BE2C (cell line): ENCODE results near the gene SLC30A3.

Source experiments
- DNase-seq: peaks from one replicate; pipeline ENCODE4 v3.0.0-alpha.2; 2020
- H3K27me3 ChIP-seq: fragments of 250-450 bp; sonication (Bioruptor Pico); 2 replicates; pipeline ENCODE4 v1.5.1; 2020; ENCODE audit warnings: mild to moderate bottlenecking
- H3K36me3 ChIP-seq: fragments of 250-450 bp; sonication (Bioruptor Pico); 2 replicates; pipeline ENCODE4 v1.5.1; 2020; ENCODE audit warnings: mild to moderate bottlenecking
- H3K4me1 ChIP-seq: fragments of 250-450 bp; sonication (Bioruptor Pico); 2 replicates; pipeline ENCODE4 v1.5.1; 2020
- H3K4me3 ChIP-seq: 2 replicates; pipeline ENCODE4 v1.5.1; 2011; ENCODE audit warnings: low read depth, low read length
- H3K9me3 ChIP-seq: fragments of 250-450 bp; sonication (Bioruptor Pico); 2 replicates; pipeline ENCODE4 v1.5.1; 2020
- TF ChIP-seq, protein P1 (sequence below): IDR thresholded peaks from 2 replicates; pipeline ENCODE4 v1.5.1; 2012; ENCODE audit warnings: mild to moderate bottlenecking, low read depth, low read length

SLC30A3 gene

DNA sequence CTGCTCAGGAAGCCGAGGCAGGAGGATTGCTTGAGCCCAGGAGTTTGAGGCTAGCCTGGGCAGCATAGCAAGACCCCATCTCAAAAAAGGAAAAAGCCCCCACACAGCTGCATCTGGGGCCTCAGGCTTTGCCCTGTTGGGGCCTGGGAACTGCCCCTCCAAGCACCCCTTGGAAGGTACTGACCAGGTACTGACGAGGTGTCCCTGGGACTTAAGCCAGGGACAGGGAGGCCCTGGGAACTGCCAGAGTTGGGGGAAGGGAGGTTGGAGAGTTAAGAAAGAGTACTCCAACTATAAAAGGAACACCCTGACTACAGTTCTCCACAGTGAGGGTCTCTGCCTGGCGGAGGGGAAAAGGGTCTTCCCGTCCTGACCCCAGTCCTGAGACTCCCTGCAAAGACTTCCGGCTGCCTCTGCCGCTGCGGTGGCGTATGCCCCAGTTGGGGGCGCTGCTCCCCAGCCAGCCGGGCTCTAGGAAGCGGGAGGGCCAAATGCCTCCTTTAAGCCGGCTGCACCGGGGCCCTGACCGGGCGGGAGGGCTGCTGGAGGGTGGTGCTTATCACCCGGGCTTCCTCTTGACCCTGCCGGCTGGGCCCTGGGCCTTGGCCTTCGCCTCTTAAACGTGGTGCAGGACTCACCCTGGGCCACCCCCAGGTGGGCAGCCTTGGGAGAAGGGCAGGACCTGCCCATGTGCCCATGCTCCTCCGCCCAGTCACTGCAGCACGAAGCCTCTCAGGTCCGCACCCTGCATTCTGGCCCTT is 12.8 kb downstream of the SLC30A3 start:
- TF ChIP-seq, protein P1, sequence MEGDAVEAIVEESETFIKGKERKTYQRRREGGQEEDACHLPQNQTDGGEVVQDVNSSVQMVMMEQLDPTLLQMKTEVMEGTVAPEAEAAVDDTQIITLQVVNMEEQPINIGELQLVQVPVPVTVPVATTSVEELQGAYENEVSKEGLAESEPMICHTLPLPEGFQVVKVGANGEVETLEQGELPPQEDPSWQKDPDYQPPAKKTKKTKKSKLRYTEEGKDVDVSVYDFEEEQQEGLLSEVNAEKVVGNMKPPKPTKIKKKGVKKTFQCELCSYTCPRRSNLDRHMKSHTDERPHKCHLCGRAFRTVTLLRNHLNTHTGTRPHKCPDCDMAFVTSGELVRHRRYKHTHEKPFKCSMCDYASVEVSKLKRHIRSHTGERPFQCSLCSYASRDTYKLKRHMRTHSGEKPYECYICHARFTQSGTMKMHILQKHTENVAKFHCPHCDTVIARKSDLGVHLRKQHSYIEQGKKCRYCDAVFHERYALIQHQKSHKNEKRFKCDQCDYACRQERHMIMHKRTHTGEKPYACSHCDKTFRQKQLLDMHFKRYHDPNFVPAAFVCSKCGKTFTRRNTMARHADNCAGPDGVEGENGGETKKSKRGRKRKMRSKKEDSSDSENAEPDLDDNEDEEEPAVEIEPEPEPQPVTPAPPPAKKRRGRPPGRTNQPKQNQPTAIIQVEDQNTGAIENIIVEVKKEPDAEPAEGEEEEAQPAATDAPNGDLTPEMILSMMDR, result peak; percentile 87
- peak; percentile 86 for DNase-seq
- Histone ChIP-seq H3K4me3 (no peak overlapping the region), H3K27me3 (no peaks in the 10 kb centered on the region), H3K9me3 (no peaks in the 10 kb centered on the region), H3K4me1 (peaks cover 6% of the 10 kb centered on the region; the same call in 1 of the 2 replicates), H3K36me3 (no peaks in the 10 kb centered on the region)

DNA sequence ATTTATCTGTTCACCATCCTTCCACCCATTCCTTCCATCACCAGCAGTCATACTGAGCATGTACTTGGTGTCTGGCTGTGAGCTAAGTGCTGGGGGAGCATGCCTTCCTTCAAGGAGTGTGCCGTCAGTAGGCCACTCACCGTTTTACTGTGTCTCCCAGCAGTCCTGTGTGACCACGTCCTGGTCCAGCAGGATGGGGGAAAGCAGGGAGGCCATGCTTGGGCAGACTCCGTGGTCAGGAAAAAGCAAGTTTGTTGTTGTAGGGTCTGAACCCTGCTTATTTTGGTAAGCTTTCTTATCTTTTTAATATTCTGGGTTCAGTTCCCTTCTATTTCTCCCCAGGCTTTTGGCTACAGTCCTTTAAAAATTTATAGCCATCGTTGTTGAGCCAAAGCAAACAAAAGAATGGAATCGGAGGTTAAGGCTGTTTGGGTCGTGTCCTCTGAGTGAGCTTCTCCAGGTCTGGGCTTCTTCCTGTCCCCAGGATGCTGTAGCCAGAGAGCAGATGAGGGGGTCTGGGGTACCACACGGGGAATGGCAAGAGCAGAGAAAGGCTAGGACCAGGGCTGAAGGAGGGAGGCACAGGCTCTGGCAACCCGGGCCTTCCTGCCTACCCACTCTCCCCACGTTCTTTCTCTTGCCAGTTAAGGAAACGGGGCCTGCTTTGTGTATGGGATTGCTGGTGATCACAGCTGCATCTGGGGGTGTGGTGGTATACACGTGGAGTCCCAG is 13.5 kb downstream of the SLC30A3 start:
- TF ChIP-seq, protein P1, result no peak
- Histone ChIP-seq H3K4me3 (no peak overlapping the region), H3K4me1 (no peaks in the 10 kb centered on the region), H3K36me3 (peaks cover 5% of the 10 kb centered on the region), H3K27me3 (no peaks in the 10 kb centered on the region), H3K9me3 (no peaks in the 10 kb centered on the region)
- no peak for DNase-seq

DNA sequence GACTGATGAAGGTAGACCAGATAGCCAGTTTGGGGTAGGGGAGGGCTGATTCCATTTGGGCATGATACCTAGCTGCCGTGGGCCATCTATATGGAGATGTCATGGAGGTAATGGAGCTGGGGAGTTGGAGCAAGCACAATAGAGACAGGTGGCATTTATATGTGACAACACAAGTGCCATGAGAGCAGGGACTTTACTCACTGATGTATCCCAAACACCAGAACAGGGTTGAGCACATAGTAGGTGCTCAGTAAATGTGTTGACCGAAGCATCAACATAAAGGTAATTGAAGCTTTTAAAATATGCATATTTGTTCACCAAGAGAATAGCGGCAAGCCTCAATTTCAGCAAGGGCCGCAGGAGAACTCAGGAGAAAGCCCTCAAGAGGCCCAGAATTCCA is 15.0 kb downstream of the SLC30A3 start:
- no peaks in the 10 kb centered on the region for H3K27me3 ChIP-seq
- no peaks in the 10 kb centered on the region for H3K9me3 ChIP-seq
- no peaks in the 10 kb centered on the region for H3K4me1 ChIP-seq
- peaks cover 19% of the 10 kb centered on the region for H3K36me3 ChIP-seq
- no peak for DNase-seq
- TF ChIP-seq, protein P1, result no peak
- no peak overlapping the region for H3K4me3 ChIP-seq

DNA sequence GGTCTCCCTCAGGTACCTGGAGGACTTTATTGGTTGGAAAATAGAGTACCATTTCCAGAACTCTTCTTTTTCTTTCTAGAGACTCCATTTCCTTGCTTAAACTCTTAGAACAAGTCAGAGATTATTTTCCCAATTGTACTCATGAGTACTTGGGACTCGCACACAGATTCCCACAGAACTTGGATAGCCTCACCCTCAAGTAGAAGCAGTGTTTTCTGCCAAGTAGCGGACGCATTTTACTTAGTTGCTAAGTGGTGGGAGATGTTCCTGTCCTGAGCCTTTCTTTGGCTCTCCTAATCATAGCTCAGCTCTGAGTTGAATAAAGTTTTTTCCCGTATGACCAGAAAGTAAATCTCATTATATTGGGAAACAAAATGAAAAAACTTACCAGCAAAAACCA is 17.2 kb downstream of the SLC30A3 start:
- Histone ChIP-seq H3K4me1 (no peaks in the 10 kb centered on the region), H3K9me3 (no peaks in the 10 kb centered on the region), H3K36me3 (peaks cover 42% of the 10 kb centered on the region), H3K4me3 (no peak overlapping the region), H3K27me3 (no peaks in the 10 kb centered on the region)
- no peak for DNase-seq
- TF ChIP-seq, protein P1, result no peak

DNA sequence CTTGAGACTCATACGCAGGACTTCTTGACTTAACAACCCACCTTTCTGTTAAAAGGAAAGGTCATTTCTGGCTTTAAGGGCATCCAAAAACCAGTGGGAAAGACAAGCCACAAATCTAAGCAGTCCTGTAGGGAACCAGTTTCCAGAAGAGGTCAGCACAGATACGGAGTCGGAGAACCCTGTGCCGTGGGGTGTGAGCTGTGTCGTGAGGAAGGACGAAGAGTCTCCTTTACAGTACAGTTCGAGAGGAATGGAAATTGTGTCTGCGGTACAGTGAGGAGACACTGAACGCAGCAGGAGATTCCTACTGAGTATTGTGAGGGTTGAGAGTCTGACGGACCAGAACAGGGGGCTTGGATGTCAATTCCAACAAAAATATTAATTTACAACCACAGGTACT is 17.7 kb downstream of the SLC30A3 start:
- no peak for DNase-seq
- H3K36me3 ChIP-seq, result peaks cover 47% of the 10 kb centered on the region
- TF ChIP-seq, protein P1, result no peak
- H3K4me1 ChIP-seq, result no peaks in the 10 kb centered on the region
- H3K9me3 ChIP-seq, result no peaks in the 10 kb centered on the region
- H3K4me3 ChIP-seq, result no peak overlapping the region
- no peaks in the 10 kb centered on the region for H3K27me3 ChIP-seq
